Measurements from ENCODE around the gene ST14.

Gene ST14

DNA sequence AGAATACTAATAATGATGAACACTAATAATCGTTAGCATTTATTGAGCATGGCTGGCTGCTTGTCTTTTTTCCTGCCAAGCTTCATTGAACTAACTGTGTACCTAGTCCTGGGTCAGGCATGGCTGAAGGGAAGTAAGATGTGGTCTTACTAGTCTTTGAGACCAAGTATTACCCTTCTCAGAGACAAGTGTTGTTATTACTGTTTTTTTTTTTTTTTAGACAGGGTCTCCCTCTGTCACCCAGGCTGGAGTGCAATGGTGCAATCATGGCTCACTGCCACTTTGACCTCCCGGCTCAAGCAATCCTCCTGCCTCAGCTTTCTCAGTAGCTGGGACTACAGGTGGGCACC is 4.6 kb downstream of the ST14 start:
- TF ChIP-seq GATA2 (IDR thresholded peaks at IDR 0.05; ENCODE audit: low read depth, low read length), result no peak
- no peak for TF ChIP-seq GATA3 (IDR thresholded peaks at IDR 0.05; ENCODE audit: low read depth, low read length)

DNA sequence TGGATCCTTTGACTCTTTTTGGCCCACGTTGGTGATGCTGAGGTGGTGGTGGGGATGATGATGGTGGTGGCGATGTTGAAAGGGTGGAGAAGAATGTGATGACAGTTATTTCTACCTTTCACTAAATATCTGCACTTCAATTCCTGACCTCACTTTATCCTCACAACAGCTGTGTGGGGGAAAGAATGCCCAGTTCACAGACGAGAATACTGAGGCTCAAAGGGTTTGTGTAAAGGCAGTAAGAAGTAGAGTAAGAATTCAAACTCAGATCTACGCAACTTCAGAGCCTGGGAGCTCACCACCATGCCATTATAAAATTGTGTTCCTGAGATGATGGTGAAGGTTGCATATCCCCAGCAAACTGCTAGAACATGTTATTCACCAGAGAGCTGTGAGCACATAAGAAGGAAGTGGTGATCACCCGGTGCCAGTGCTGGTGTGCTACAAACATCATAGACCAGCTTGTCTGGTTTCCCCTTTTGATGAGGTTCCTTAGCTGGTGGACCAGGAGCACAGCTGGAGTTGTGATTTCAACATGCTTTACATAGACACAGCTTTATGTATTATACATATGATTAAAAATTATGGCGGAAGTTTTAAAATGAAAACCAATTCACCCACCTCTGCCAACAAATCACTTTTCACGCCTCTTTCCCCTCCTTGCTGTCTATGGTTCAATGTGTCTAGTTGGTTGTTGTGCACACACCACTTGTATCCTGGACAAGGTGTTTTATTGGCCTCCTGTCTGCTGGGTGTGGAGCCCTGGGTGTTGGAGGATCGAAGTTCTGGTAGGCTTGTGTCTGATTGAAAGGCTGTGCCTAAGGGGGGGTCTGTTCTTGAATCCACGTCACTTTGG is 6.2 kb downstream of the ST14 start:
- TF ChIP-seq GATA3 (IDR thresholded peaks at IDR 0.05; ENCODE audit: low read depth, low read length) (no peak), GATA2 (IDR thresholded peaks at IDR 0.05; ENCODE audit: low read depth, low read length) (no peak)

DNA sequence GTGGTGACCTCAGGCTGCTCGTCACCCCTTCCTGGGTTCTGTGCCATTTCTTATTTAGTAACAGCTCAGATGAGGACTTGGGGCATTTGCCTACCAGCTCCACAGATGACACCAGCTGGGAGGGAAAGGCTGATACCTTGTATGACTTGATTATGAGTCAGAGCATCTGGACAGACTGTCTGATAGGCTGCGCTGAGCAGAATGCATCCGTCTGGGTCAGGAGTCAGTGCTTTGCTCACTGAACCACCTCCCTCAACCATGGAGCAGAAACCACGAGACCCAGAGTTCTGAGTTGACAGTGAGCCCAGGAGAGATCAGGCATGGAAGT is 6.8 kb downstream of the ST14 start:
- TF ChIP-seq GATA3 (IDR thresholded peaks at IDR 0.05; ENCODE audit: low read depth, low read length) (no peak), GATA2 (IDR thresholded peaks at IDR 0.05; ENCODE audit: low read depth, low read length) (no peak)

DNA sequence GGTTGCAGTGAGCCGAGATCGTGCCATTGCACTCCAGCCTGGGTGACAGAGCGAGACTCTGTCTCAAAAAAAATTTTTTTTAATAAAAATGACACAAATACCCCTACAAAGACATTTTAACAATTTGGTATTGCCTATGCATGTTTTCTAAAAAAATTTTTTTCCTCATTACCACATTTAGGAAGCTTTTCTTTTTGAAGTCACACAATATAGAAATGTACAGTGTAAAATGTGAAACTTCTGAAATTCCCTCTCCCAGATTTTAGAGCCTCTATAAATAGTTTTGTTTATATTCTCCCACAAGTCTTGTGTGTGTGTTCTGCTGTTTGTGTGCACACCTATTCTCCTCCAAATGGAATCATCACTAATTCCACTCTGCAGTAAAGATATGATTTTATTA is 7.6 kb downstream of the ST14 start:
- TF ChIP-seq GATA2 (IDR thresholded peaks at IDR 0.05; ENCODE audit: low read depth, low read length) (no peak), GATA3 (IDR thresholded peaks at IDR 0.05; ENCODE audit: low read depth, low read length) (no peak)

DNA sequence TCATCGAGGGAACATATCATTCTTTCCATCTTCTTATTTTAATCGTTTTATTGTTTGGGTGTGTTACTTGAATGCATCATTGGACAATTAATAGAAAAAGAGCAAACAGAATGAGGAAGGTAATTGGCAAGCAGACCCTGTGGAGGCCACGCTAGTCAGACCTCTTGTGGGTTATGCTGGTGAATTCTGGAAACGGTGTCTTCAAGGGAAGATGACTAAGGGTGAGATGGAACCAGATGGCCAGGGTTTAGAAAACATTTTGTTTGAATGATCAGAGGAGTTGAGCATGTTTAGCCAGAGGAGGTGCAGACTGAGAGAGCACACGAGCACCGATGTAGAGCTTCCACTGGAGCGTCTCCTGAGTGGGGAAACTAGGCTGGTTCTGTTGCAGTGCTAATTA is 8.5 kb downstream of the ST14 start:
- TF ChIP-seq GATA2 (IDR thresholded peaks at IDR 0.05; ENCODE audit: low read depth, low read length), result no peak
- TF ChIP-seq GATA3 (IDR thresholded peaks at IDR 0.05; ENCODE audit: low read depth, low read length), result no peak

DNA sequence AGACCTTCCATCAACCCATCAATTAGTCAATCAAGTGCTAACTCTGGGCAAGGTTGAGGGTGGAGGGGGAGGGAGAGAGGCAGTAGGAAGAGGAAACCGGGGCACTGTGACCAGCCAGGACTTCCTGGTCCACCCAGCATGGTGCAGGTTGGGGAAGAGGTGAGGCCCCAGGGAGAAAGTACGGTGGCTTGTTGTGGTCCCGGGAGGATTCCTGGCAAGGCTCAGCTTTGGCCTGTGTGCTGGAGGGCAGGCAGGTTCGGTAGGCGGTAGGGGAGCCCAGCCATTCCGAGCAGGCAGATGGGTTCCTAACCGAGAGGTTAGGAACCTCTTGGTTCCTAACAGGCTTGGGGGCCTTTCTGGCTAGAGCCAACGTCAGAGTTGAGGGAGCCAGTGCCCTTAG is 10.8 kb downstream of the ST14 start:
- TF ChIP-seq GATA3 (IDR thresholded peaks at IDR 0.05; ENCODE audit: low read depth, low read length), result no peak
- no peak for TF ChIP-seq GATA2 (IDR thresholded peaks at IDR 0.05; ENCODE audit: low read depth, low read length)

DNA sequence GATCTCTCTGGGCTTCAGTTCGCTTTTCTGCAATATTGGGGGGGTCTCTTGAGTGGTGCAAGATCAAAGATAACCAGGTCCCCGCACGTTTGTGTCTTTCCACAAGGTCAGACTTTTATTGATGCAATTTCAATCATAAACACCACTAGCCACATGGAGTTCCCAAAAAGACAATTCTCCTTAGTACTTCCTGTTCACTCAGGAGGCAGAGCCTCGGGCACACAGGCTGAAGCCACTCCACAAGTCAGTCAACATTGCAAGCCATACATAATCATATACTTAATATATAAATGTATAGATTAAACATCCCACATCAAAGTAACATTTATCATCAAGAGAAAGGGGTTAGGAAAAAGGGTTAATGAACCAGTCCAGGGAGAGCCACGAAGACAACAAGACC is 12.0 kb downstream of the ST14 start:
- TF ChIP-seq GATA3 (IDR thresholded peaks at IDR 0.05; ENCODE audit: low read depth, low read length) (no peak), GATA2 (IDR thresholded peaks at IDR 0.05; ENCODE audit: low read depth, low read length) (no peak)

DNA sequence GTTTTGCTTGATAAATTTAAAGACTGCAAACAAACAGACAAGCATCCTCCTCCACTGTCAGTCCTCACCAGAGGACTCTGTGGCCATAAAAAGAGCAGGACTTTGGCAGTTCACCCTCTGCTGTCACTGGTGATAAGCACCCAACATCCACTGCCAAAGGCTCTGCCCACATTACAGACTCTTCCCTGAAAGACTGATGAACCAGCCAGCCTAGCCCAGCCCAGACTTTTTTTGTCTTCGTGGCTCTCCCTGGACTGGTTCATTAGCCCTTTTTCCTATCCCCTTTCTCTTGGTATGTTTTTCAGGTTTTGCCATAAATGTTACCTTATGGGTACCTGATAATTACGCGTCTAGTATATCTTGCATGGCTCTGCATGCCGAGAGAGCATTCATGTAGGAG is 15.1 kb downstream of the ST14 start:
- TF ChIP-seq GATA2 (IDR thresholded peaks at IDR 0.05; ENCODE audit: low read depth, low read length) (no peak), GATA3 (IDR thresholded peaks at IDR 0.05; ENCODE audit: low read depth, low read length) (no peak)

DNA sequence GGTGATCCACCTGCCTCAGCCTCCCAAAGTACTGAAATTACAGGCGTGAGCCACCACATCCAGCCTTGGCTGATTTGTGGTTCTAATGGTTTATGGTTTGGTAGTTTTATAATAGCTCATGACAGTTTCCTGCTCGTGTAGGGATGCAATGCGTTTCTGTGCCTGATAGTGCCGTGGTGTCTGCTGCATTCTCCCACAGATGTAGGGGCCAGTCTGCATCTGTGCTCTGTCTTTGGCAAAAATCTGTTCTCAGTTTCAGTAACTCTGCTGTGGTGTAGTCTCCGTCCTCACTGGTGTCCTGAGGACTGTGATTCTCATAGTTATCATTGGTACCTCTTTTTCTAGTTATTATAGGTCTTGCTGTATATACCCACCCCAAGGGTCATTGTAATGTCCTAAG is 16.3 kb downstream of the ST14 start:
- TF ChIP-seq GATA2 (IDR thresholded peaks at IDR 0.05; ENCODE audit: low read depth, low read length), result no peak
- TF ChIP-seq GATA3 (IDR thresholded peaks at IDR 0.05; ENCODE audit: low read depth, low read length), result no peak

DNA sequence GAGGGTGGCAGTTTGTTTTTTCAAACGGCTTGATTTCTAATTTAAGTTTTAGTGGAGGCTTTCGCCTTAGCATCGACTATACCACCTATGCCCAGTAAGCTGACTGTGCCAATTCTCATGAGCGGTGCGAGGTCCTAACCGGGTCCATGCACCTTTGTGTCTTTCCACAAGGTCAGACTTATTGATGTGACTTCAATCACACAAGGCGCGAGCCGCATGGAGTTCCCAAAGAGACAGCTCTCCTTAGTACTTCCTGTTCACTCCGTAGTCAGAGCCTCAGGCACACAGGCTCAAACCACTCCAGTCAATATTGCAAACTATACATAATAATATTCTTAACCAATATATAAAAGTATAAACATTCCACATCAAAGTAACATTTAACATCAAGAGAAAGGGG is 18.2 kb downstream of the ST14 start:
- TF ChIP-seq GATA3 (IDR thresholded peaks at IDR 0.05; ENCODE audit: low read depth, low read length) (no peak), GATA2 (IDR thresholded peaks at IDR 0.05; ENCODE audit: low read depth, low read length) (no peak)

DNA sequence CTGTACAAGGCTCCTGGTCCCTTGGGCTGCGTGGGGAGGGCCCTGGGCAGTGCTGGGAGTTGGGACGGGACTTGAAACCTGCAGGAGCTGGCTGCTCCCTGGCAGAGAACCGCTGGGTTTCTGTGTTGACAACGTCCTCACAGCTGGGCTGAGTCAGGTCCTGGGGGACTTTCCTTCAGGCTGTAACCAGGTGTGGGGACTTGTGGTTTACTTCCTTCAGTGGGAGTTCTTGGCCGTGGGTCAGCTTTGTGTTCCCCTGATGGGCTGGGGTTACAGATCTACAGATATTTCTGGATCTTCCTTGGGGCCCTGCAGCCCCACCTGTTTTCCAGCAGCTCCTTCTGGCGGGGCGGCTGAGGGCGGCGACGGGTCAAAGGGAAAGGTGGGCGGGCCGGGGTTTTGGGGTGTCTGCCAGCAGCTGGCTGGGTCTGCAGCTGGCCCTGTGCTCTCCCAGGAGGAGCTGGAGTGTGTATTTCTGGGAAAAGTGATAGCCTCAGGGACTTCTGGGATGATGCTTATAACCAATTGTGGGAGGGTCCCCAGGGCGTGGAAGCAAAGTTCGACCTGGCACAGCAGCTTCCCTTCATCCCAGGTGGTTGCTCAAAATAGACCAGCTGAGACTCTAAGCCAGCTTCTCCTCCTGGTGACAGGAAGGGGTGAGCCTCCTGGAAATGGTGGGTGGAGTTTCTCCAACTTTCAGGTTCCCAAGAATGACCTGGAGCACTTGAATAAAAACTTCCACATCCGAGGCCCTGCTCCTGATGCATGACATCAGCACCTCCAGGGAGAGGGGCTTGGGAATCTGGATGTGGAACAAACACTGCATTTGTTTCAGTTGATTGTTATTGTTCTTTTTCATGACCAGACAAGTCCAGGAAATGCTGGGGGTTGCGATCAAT is 19.1 kb downstream of the ST14 start:
- TF ChIP-seq GATA2 (IDR thresholded peaks at IDR 0.05; ENCODE audit: low read depth, low read length), result no peak
- TF ChIP-seq GATA3 (IDR thresholded peaks at IDR 0.05; ENCODE audit: low read depth, low read length), result no peak

DNA sequence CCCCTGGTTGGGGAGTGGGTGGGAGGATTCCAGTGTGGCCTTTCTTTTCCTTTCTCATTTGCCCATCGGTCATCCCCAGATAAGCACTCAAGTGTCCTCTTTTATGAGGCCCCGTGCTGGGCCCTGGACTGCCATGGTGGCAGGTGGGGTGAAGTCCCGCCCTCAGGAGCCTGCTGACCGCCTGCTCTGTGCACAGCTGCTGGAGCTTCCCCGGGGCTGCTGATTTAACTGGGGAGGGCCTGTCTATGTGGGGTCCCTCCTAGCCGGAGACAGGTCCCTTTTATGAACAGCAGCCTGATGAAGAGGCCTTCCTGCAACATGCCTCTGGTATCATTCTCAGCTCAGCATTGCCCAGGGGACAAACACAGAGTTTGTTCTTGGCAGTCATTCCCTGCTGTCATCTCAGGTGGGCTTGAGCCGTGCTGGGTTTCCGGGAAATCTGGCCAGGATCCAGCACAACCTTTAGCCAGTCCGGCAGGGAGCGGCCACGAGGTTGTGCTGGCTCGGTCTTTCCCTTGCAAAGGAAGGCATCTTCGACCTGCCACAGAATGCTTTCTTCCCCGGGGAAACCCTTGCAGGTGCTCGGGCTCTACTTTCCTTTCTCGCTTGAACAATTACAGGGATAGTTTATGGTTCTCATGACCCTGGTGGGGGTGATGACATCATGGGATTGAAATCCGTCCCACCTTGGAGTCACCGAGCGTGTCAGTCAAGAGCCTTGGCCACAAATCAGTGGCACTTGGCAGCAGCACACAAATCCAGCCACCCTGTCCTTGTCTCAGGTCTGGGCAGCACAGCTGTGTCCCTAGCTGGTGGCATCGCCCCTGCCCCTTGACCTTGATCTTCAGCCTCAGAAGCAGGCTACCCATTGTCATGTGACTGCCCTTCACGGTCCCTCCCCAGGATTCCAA is 20.1 kb downstream of the ST14 start:
- no peak for TF ChIP-seq GATA2 (IDR thresholded peaks at IDR 0.05; ENCODE audit: low read depth, low read length)
- TF ChIP-seq GATA3 (IDR thresholded peaks at IDR 0.05; ENCODE audit: low read depth, low read length), result no peak

DNA sequence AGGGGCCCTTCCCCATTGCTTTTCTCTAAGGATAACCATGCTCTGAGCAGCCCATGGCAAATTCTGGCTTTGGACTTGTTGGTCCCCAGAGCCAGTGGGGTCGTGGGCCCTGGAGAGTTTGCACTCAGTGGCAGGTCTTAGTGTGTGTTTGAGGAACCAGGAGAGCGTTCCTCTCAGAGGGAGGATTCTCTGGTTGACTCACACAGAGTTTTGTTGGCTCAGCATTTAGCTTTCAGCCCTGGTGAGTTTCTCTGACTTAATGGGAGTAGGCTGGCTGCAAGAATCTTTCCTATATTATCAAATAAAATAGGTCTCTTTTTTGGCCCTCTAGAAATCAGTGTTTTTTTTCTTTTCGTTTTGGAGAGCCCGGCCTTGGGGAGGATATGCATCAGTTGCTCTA is 20.9 kb downstream of the ST14 start:
- TF ChIP-seq GATA3 (IDR thresholded peaks at IDR 0.05; ENCODE audit: low read depth, low read length) (no peak), GATA2 (IDR thresholded peaks at IDR 0.05; ENCODE audit: low read depth, low read length) (no peak)

DNA sequence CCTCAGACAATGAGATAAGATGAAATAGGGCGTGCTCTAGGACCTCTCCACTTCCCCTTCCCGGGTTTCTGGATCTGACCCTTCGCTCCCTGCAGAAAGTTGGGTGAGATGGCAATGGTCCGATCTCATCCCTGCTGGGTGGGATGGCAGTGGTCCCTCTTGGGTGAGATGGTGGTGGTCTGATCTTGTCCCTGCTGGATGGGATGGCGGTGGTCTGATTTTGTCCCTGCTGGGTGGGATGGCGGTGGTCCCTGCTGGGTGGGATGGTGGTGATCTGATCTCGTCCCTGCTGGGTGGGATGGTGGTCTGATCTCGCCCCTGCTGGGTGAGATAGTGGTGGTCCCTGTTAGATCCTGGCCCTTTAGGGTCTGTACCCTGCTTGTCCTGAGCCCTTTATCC is 21.3 kb downstream of the ST14 start:
- no peak for TF ChIP-seq GATA2 (IDR thresholded peaks at IDR 0.05; ENCODE audit: low read depth, low read length)

All from SH-SY5Y (cell line).